CD4-positive, alpha-beta T cell treated with Interferon gamma for 1 hour (primary cell): ENCODE data around the gene ZNF740.

ENCODE experiments used
- DNase-seq: peaks from one replicate; pipeline ENCODE4 v3.0.0-alpha.2; 2020

ZNF740 gene

GRCh38 chr12:53227836-53228235 lies 47.3 kb downstream of the ZNF740 start:
- no peak for DNase-seq

GRCh38 chr12:53229454-53229853 lies 48.9 kb downstream of the ZNF740 start:
- DNase-seq, result no peak

- DNase-seq, result no peak
These were observed 49.8 kb downstream of the ZNF740 start for GRCh38 chr12:53230108-53230845.

GRCh38 chr12:53231671-53231920 lies 51.1 kb downstream of the ZNF740 start:
- DNase-seq, result no peak

GRCh38 chr12:53231921-53232645 lies 51.6 kb downstream of the ZNF740 start, which contains the start of gene RARG:
RARG (minus strand) TSS chr12:53232209; CDS start chr12:53227545, 4,664 bp downstream.
- peak; percentile 51 for DNase-seq

GRCh38 chr12:53232646-53233461 lies 52.3 kb downstream of the ZNF740 start:
- no peak for DNase-seq

GRCh38 chr12:53233671-53234121 lies 53.2 kb downstream of the ZNF740 start:
- DNase-seq, result no peak

GRCh38 chr12:53234271-53234914 lies 53.9 kb downstream of the ZNF740 start:
- no peak for DNase-seq

GRCh38 chr12:53235164-53235563 lies 54.6 kb downstream of the ZNF740 start:
- DNase-seq, result no peak

- DNase-seq, result no peak
These were observed 55.4 kb downstream of the ZNF740 start for GRCh38 chr12:53235742-53236442.

- DNase-seq, result peak; percentile 60
These were observed 56.1 kb downstream of the ZNF740 start for GRCh38 chr12:53236443-53237111.

GRCh38 chr12:53239643-53240258 lies 59.2 kb downstream of the ZNF740 start:
- DNase-seq, result no peak

GRCh38 chr12:53241623-53242412 lies 61.3 kb downstream of the ZNF740 start:
- no peak for DNase-seq

- no peak for DNase-seq
These were observed 63.8 kb downstream of the ZNF740 start for GRCh38 chr12:53244337-53244736.
